Islet of Langerhans (tissue), 1 donor: Measurements from ENCODE around the gene TNS3.
"Not testable (repeated sequence)": the region's sequence is repeated elsewhere in the genome, so short reads cannot be mapped to it uniquely, and the experiment has no call there.

Experiments
- FAIRE-seq: peaks from one replicate; lab custom pipeline; 2011; peaks lifted over from hg19 to GRCh38; lab: Jason Lieb, UNC

TNS3 gene

DNA sequence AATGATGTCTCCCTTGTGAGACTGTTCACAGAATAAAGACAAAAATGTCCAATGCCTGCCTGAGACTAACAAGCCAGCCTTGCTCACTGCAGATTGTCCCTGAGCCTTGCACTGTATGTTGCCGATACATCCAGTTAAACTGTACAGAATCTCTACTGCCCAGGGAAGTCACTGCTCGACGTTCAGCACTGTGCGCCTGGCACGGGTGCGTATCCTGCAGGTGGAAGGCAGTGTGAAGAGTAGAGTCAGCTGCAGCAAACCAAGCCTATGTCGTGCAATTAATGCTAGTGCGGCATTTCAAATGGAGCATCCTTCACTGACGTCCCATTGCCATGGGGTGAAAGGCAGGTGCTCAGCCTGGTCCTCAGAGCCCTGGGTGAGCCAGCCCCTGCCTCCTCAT, 132.9 kb downstream of the TNS3 start:
- no peak for FAIRE-seq

DNA sequence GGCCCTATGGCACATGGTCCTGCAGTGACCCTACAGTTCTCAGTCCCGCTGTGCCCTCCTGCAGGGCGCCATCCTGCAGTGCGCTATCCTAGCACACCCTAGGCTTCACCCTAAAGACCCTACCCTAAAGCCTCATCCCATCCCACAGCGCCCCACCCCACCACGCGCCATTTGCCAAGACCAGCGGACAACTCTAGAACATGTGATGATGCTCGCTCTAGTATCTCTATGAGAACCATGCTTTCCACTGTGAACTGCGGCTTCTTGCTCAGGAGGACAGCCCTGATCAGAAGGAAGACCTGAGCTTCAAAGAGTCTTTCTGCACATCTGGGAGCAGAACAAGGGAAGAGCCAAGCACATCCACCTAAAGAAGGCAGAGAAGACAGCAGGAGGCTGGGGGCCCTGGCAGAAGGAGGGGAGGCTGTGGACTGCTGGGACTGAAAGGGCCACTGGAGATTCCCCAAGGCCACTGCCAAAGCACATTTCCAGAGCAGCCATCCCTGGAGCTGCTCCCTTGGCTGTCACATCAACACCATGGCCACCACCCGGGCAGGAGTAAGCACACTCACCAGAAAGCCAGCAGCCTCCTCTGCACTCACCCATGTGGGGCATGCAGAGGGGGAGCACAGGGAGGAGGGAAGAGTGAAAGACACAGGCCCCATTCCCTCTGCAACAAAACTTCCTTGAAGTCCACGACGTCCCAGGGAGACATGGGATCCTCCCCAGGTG, 134.1 kb downstream of the TNS3 start:
- no peak for FAIRE-seq

DNA sequence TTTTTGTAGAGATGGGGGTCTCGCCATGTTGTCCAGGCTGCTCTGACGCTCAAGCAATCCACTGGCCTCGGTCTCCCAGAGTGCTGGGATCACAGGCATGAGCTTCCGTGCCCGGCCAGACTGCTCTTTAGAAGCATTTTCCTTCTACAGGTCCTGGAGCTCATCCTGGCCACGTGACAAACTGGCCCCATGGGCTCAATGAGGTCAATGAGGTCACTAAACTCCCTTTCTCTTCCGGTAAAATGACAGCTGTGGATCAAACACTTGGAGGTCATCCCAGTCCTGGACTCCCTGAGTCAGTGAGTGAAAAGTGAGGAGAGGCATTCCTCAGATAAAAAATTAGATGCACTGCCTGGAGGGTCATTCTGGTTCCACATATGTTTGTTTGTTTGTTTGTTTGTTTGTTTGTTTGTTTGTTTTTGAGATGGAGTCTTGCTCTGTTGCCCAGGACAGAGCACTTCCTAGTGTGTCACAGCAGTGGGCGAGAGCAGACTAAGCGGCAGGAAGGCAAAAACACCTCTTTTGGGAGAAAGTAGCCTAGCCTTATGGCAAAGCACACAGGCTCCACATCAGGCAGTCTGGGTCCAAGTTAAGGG, 134.9 kb downstream of the TNS3 start:
- no peak for FAIRE-seq

DNA sequence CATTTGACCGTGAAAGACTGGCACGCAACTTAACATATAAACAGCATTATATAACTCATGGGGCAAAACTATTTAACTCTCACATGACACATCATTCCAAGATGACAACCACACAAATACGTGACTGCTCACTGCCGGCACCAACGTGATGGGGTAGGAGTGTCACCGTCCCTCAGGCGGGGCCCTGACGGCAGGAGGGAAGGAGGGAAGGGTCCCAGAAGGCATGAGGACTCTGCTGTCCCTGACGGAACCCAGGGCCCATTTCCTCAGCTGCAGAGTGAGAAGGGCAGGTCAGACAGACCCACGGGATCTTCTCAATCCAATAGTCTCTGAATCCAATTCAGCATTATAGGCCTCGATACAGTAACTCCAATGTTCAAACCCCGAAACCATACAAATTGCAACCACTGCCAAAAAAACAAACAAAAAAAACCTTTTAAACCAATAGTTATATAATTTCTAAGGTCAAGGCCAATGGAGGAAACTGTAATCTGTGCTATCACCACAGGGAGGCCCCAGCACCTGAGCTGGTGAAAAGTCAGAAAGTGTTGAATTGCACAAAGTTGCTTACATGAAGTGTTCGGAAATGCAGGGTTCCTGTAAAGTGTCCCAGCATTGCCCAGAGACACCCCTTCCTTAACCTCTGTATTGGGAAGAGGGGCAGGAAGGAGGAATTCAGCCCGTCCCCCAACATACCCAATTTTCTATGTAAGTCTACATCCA, 137.4 kb downstream of the TNS3 start:
- peak; percentile 96 for FAIRE-seq

DNA sequence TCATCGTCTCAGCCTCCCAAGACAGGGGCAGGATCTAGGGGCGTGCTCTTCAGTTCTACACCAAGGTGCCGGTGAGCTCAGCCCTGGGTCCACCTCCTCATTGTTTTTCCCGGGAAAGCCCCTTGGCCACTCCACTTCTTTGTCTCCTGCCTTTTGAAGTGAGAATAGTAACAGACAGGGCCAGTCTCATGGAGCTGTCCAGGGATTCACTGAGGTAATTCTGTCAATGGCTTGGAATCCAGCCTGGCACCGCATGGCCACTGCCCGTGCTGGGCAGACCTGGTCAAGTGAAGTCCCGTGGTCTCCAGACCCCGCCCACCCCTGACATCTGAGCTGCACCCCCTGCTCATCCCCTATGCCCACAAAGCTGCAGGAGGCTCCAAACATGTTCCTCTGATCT, 138.9 kb downstream of the TNS3 start:
- FAIRE-seq, result no peak

DNA sequence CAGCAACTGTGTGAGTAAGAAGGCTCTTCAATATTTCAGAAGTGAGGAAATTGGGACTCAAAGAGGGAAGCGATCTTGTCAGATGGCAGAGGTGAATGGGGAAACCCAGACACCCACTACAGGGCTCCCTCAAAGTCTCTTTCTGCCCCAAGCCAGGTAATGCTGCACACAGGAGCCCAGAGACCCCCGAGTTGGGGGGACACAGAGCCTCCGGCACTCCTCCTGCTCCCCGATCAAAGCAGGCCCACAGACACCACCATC, 139.4 kb downstream of the TNS3 start:
- FAIRE-seq, result no peak

DNA sequence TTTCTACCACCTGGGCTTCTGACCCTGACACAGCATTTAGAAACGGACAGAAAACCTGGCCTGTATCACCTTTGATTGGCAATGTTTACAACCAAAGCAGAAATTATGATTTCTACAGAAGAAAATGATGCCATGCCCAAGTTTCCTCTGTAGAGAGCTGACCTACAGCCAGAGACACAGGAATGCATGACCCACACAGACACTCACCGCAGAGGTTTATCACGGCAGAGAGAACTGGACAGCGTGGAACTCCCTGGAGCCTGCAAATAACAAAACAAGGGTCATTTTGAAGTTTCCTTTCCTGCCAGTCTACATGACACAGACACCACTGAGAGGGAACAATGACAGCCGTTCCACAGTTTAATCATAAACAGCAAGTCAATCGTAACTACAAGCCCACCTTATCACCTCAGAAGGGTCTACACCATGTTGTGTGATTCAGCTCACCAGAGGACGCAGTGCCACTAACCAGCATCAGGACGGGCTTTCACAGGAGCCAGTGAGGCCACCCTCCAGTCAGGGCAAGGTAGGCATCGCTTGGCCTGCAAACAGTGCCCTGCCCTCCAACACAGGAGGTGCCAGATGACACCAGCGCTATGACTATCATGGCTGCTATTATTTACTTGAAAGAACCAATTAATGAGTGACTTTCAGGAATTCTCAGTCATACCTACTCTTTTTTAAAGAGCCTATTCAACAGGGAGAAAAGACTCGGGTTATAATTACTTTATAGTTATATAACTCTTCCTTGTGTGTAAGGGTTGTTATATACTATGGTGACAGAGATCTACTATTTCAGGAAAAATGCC, 139.9 kb downstream of the TNS3 start:
- FAIRE-seq, result no peak

DNA sequence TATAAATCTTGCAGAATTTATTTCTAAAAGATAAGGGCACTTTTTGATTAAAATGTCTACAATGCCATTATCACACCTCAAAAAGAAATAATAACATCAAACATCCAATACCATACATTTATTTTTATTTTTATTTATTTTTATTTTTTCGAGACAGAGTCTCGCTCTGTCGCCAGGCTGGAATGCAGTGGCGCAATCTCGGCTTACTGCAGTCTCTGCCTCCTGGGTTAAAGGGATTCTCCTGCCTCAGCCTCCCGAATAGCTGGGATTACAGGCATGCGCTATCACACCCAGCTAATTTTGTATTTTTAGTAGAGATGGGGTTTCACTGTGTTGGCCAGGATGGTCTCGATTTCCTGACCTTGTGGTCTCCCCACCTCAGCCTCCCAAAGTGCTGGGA, 140.9 kb downstream of the TNS3 start:
- not testable (repeated sequence) for FAIRE-seq

DNA sequence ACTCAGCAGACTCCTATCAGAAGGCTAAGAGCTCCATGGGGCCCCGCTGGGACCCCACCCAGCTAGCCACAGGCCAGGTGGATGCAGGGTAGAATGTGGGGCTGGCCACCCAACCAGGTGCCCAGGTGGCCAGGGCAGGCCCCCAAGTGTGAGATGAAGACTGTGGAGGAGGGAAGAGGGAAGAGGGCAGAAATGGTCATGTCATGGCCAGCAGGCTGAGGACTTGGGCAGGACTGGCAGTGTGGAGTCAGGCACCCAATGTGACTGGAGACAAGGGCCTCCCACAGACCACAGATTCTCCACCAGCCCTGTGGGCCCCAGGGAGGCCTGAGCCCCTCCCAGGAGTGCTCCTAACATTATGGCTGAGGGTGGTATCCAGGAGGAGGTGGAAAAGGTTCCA, 141.6 kb downstream of the TNS3 start:
- FAIRE-seq, result no peak

DNA sequence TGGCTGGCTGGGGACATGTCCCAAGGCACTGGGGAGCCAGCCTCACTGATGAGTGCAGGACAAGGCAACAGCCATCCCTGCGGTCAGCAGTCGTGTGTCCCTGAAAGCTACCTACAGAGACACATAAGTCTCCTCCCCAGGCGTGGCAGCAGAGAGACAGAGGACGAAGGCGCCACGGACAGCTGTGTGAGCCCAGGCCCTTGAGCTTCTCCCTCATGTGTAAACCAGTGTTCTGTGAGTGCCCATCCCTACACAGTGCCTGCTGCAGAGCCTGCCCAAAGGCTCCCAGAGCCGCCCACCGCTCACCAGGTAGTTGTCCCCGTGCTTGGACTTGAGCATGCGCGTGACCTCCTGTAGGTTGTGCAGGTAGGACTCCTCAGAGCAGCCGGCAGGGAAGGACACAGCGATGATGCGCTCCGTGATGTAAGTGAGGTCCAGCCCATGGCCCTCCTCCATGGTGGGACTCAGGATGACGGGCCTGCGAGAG, 142.7 kb downstream of the TNS3 start:
- no peak for FAIRE-seq

DNA sequence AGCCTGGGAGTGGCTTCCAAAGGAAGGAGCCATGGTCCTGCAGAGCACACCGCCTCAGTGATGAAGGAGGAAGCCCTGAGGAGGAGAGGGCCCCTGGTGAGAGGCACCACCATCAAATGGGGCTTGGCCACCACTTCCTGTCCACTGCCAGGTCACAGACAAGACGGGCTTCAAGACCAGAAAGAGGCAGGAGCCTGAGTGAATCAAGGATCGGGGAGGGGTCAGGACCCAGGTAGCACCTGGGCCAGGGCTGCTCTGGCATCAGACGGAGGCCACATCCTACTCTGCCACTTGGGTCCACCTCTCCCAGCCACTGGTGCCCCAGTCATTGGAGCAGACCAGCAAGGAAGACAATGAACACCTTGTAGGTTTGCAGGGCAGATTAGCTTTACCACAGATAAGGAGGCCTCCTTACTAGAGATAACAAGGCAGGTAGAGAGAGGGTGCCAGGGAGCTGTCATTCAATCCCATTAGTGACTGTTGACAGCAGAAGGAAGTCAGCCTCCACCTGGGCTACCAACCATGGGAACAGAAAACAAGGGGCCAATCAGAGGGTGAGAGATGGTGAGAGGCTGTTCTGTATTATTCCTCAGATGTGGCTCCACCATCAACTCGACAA, 143.4 kb downstream of the TNS3 start:
- no peak for FAIRE-seq

DNA sequence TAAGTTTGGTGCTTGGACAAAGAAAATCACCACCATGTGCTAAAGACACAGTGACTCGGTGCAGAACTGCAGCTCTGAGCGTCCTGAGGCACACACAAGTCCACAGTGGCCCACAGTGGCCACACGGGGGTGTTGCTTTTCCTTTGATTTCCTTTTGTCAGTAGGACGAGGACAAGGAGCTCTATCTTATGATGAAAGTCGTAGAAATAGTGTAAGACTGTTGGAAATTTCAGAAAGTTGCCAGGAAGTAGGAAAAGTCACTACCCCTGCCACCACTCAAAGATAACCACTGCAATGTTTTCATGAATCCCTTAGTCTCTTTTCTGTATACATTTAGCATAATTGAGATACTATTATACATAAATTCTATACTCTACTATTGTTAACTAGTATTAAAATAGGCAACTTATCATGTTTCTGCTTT, 146.0 kb downstream of the TNS3 start:
- no peak for FAIRE-seq

DNA sequence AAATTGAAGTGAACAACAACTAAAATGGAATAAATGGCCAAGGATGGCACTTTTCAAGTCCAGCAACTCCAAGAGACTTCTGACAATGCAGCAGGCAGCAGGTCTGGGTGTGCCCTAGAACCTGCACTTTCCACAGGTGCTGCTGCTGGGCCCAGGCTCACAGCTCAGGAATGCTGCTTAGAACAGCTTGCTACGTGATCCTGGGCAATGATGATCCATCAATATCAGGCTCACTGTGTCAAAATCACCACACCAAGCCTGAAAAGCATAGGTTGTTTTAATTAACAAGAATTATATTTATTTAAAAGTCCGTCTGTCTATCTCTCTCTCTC, 148.4 kb downstream of the TNS3 start:
- FAIRE-seq, result no peak

DNA sequence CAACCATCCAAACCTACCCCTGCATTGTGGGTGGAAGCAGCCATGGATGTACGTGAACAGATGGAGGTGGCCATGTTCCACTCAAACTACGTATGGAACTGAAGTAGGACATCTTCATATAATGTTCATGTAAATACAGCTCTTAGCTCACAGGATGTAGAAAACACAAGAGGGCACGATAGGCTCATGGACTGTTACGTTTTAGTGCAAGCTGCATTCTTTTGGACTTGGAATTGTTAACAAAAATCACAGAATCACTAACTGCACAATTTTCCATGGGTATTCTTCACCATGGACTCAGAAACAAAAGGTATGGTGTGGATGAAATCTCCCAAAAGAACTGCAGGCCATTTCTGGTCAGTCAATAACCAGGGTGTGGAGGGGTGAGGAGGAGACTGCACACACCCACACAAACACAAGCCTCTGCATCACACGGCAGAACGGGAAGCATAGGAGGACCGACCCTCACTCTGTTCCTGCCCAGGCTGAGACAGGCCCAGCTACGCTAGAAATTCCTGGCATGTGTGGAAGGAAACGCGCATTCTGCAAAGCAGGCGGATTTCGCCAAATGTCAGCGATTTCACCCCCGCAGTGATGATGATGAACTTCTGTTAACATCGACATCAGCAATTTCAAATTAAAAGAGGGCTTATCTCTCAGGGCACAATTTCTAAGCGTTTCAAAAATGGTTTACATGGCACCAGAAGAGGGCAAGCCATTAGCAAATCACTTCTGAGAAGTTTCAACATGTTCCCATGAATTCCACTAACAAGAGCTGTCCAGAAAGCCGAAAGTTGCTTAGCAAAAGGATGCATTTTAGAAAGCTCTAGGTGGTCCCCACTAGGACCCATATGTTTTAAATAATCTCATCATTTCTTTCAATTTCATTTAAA, 149.0 kb downstream of the TNS3 start:
- no peak for FAIRE-seq

DNA sequence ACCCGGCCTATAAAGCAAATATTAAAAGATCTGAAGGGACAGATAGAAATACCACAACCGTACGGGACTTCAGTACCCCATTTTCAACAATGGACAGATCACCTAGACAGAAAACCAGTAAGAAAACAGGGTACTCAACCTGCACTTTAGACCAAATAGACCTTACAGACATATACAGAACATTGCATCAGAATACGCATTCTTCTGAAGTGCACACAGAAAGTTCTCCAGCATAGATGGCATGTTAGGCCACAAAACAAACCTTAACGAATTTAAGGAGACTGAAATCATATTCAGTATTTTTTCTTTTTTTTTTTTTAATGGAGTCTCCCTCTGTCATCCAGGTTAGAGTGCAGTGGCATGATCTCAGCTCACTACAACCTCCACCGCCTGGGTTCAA, 151.5 kb downstream of the TNS3 start:
- no peak for FAIRE-seq

DNA sequence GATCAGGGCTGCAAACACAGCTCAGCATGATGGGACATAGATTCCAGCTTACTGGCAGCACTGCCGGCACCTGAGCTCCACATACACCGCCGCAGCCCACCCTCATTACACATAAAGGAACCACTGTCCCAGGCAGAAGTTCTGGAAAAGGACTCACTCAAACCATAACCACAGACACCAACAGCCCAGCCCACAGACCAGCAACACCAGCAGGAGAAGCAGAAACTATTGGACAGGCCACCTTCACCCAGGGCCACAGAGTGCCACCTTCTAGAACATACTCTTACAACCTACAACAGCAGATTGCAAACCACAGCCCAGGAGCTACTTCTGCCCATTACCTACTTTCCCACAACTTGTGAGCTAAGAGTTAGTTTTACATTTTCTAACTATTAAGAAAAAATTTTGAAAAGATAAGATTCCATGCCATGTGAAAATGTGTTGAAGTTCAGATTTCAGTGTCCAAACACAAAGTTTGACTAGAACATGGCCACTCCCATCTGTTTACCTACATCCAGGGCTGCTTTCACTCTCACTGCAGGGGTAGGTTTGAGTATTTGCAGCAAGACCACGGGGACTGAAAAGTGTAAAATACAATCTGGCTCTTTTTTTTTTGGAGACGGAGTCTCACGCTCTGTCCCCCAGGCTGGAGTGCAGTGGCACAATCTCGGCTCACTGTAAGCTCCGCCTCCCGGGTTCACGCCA, 153.0 kb downstream of the TNS3 start:
- no peak for FAIRE-seq

DNA sequence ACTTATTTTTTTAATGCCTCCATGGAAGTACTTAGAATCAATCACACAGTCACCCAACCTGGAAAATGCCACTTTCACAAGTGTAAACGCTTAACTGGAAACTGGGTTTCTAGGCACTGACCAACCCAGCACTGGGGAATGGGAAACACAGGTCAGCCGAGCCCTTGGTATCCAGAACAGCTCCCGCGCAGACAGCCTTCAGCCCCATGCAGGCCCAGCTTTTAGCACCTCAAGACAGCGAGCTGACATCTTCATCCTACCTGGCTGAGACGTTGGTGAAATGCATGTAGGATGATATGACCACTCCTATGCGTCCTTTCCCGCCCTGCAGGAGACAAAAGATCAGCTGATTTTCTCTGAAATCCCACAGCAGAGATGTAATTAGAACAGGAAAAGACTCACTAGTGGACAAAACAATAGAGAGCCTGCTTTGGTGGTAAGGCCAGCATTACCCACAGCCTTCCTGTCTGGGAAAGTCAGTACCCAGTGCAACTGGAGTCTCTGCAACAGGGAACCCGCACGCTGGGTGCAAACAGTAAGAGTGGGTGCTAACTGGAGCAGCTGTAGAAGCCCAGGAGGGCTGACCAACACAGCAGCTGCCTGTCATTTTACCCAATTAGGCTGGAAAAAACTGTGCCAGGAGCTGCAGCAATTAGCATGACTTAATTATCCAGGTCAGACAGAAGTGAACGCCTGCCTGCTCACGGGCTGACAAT, 153.7 kb downstream of the TNS3 start:
- peak; percentile 89 for FAIRE-seq

DNA sequence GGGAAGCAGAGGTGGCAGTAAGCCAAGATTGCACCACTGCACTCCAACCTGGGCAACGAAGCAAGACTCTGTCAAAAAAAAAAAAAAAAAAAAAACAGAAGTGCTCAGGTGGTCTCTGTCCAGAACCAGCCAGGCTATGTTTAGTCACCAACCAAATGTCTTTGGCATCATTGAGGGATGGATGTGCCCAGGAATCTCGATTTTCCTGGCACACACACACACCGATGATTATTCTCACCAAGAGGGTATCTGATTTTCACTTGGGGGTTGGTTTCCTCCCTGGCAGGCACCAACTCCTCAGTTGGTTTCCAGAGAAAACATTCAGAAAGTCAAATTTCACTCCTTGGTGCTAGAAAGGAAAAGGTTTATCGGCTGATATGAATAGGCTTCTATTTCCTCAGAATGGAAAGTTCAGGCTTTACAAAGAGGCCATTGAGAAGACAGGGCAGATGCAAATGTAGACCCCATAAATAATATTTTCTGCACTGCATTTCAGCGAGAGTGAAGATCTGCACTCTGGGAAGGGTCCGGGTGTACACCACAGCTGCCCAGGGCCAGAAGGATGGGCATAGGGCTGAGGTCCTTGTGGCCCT, 154.8 kb downstream of the TNS3 start:
- no peak for FAIRE-seq

DNA sequence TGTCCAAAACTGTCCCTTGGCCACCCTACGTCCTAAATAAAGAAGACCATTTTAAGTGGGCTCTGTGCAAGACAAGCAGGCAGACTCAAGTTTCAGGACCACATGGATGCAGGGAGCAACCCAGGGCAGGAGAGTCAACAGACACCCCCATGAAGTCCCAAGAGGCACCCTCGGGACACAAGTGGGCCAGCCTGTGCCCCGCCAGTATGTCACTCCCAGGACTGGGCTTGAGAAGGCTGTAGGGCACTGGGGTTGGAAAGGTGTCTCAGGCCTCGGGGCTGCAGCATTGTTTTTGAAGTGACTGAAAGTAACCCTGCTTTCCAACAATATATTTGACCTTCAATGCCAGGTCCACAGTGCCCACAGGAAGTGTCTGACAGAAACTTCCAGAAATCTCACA, 157.4 kb downstream of the TNS3 start:
- no peak for FAIRE-seq

DNA sequence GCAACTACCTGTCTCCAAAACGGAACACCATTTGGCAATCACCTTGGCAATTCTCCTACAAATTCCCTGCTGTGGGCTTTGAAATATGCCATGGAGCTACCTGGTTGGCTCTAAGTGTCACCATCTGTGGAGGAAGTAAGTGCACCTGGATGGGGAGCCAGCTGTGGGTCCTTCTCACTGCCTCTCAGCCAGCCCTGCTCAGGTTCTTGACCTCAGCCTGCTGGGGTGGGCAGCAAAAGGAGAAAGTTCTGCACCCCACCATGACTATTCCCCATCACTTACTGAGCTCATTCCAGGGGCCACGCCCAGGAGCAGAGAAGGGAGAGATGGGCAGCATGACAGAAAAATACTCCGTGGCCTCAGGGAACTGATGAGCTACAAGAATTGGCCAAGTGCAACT, 158.7 kb downstream of the TNS3 start:
- no peak for FAIRE-seq
